Keratinocyte (primary cell): Measurements from ENCODE around the gene SRGN.

Experiments
- CTCF ChIP-seq, 3 experiments: IDR thresholded peaks in 1 of 3; conservative IDR thresholded peaks in 1 of 3; optimal IDR thresholded peaks in 1 of 3; 2 replicates in 2 of 3; 3 replicates in 1 of 3; pipeline versions ENCODE3 to v1.5.1; 2011; ENCODE audit warnings: low read length in 3 of 3, mild to moderate bottlenecking in 3 of 3, moderate library complexity in 2 of 3, control low read depth in 1 of 3, inconsistent platforms in 1 of 3; ENCODE audit not compliant: insufficient read depth in 2 of 3; ENCODE audit errors: extremely low read depth in 1 of 3
- EZH2 ChIP-seq: IDR thresholded peaks from one replicate; pipeline ENCODE4 v1.6.1; 2012; ENCODE audit warnings: inconsistent platforms, mild to moderate bottlenecking, low read length, moderate library complexity

DNA sequence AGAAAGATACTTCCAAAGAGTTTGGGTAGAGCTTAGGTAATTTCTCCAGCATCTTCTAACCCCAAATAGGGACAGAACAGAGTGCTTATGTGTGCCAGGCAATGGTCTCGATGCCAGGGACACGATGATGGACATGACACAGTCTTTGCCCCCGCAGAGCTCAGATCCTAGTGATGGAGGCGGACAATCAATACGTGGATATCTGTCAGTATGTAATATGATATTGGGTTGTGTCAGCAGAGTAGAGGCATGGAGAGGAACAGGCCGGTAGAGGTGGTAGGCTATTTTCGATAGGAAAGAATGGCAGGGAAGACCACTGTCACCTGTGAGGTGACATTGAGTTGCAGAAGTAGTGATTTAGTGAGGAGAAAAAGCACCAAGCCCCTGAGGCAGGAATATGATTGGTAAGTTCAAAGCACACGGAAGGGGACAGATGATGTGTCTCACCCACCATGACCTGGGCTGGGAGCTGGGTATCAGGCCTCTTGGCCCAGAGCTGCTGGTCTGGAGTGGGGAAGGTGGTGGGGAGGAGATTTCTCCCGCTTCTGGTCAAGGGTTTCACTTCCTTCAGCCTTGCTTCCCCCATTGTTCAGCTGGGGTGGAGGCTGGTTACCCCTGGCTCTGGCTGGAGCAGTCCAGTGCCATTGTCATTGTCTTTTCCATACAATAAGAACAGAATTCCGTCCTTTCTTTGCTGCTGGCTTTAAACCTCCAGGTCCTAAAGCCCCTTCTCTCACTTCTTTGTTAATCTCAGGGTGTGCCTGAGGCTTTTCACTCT is 36.0 kb upstream of the SRGN start:
- no peak for TF ChIP-seq CTCF (optimal IDR thresholded peaks at IDR 0.05 in 1 of 3, IDR thresholded peaks at IDR 0.05 in 1 of 3, conservative IDR thresholded peaks at IDR 0.05 in 1 of 3; ENCODE audit: extremely low read depth in 1 of 3, insufficient read depth in 2 of 3, low read length in 3 of 3)
- no peak for TF ChIP-seq EZH2
